IMR-90 (cell line): ENCODE results near the gene RNF31. TPM values are rescaled to one million over a fixed set of nuclear protein-coding genes. Genes with fewer than 3 reads are reported as not detected.

Experiments used
- ATAC-seq: fragments of 200-7000 bp; cut with Tn5 transposase; 2 replicates; pipeline ENCODE4 v1.9.1; 2020; ENCODE audit warnings: low read depth, mild to moderate bottlenecking, moderate library complexity
- BruUV-seq: library from RNA; stranded (reverse); fragments of 400-500 nt; replicated peaks from 2 replicates; lab custom pipeline; 2021; lab: Mats Ljungman, UMichigan
- CTCF ChIA-PET: fragments of 300-600 bp; formaldehyde crosslinking; extraction: SDS; loops from one replicate; lab custom pipeline; 2021; ENCODE audit warnings: antibody characterized with exemption; lab: Yijun Ruan, JAX
- POLR2A ChIA-PET: fragments of 300-600 bp; sonication (Branson Sonifier 250); formaldehyde crosslinking; loops from one replicate; lab custom pipeline; 2022; ENCODE audit warnings: antibody characterized with exemption; ENCODE audit not compliant: unreplicated experiment; lab: Charles Lee
- DNase-seq: peaks from one replicate; pipeline ENCODE4 v3.0.0; 2013
- H2AFZ ChIP-seq: replicated peaks from 2 replicates; pipeline ENCODE3; 2013; ENCODE audit warnings: low read length, mild to moderate bottlenecking; ENCODE audit not compliant: poor library complexity
- H2AK5ac ChIP-seq: 2 replicates; pipeline ENCODE4 v1.6.1; 2013; ENCODE audit warnings: low read depth, low read length, inconsistent platforms
- H2AK9ac ChIP-seq: replicated peaks from 2 replicates; pipeline ENCODE3; 2013; ENCODE audit warnings: mild to moderate bottlenecking, low read depth, low read length, moderate library complexity; ENCODE audit not compliant: poor library complexity
- H2BK120ac ChIP-seq: 2 replicates; pipeline ENCODE4 v1.6.1; 2013; ENCODE audit warnings: low read depth, low read length, inconsistent platforms
- H2BK15ac ChIP-seq: 3 replicates; pipeline ENCODE4 v1.6.1; 2013; ENCODE audit warnings: low read depth, low read length, inconsistent platforms
- H2BK20ac ChIP-seq: 2 replicates; pipeline ENCODE4 v1.6.1; 2013; ENCODE audit warnings: low read depth, mild to moderate bottlenecking, inconsistent platforms, low read length, moderate library complexity
- H2BK5ac ChIP-seq: 2 replicates; pipeline ENCODE4 v1.6.1; 2013; ENCODE audit warnings: mild to moderate bottlenecking, low read depth, low read length, inconsistent platforms; ENCODE audit not compliant: poor library complexity, severe bottlenecking
- H3K14ac ChIP-seq: replicated peaks from 2 replicates; pipeline ENCODE4 v1.6.1; 2013; ENCODE audit warnings: low read depth, low read length, inconsistent platforms
- H3K18ac ChIP-seq: 2 replicates; pipeline ENCODE4 v1.6.1; 2013; ENCODE audit warnings: low read depth, low read length, control low read depth
- H3K23ac ChIP-seq: 2 replicates; pipeline ENCODE4 v1.6.1; 2013; ENCODE audit warnings: low read depth, low read length, inconsistent platforms
- H3K27ac ChIP-seq: 2 replicates; pipeline ENCODE4 v1.5.1; 2013; ENCODE audit warnings: mild to moderate bottlenecking, control low read depth, low read length; ENCODE audit not compliant: insufficient read depth
- H3K27me3 ChIP-seq: 2 replicates; pipeline ENCODE4 v1.6.1; 2013; ENCODE audit warnings: low read length; ENCODE audit not compliant: control insufficient read depth, insufficient read depth
- H3K36me3 ChIP-seq: 2 replicates; pipeline ENCODE4 v1.6.1; 2013; ENCODE audit warnings: low read length, mixed read lengths; ENCODE audit not compliant: control insufficient read depth, insufficient read depth
- H3K4ac ChIP-seq: 2 replicates; pipeline ENCODE4 v1.6.1; 2013; ENCODE audit warnings: low read depth, low read length, inconsistent platforms
- H3K4me1 ChIP-seq: 2 replicates; pipeline ENCODE4 v1.6.1; 2013; ENCODE audit warnings: low read length, mixed read lengths; ENCODE audit not compliant: control insufficient read depth, insufficient read depth
- H3K4me2 ChIP-seq: 2 replicates; pipeline ENCODE4 v1.6.1; 2013; ENCODE audit warnings: low read depth, mild to moderate bottlenecking, control low read depth, low read length, moderate library complexity
- H3K4me3 ChIP-seq: 2 replicates; pipeline ENCODE4 v1.5.1; 2013; ENCODE audit warnings: low read depth, mild to moderate bottlenecking, control low read depth, low read length, moderate library complexity; ENCODE audit not compliant: insufficient read depth
- H3K56ac ChIP-seq: 2 replicates; pipeline ENCODE4 v1.6.1; 2013; ENCODE audit warnings: low read length, inconsistent platforms; ENCODE audit not compliant: insufficient read depth; ENCODE audit errors: extremely low read depth
- H3K79me1 ChIP-seq, 2 experiments: 2 replicates each; pipeline ENCODE4 v1.6.1; 2013; ENCODE audit warnings: low read length in 2 of 2, inconsistent platforms in 1 of 2, low read depth in 1 of 2
- H3K9ac ChIP-seq: 2 replicates; pipeline ENCODE4 v1.6.1; 2013; ENCODE audit warnings: low read depth, low read length, control low read depth
- H3K9me1 ChIP-seq: 2 replicates; pipeline ENCODE4 v1.6.1; 2013; ENCODE audit warnings: low read length, inconsistent platforms; ENCODE audit not compliant: insufficient read depth
- H3K9me3 ChIP-seq: 2 replicates; pipeline ENCODE4 v1.6.1; 2013; ENCODE audit warnings: low read length; ENCODE audit not compliant: control insufficient read depth, insufficient read depth
- H4K20me1 ChIP-seq: 2 replicates; pipeline ENCODE4 v1.6.1; 2013; ENCODE audit warnings: low read length, inconsistent platforms; ENCODE audit not compliant: insufficient read depth
- H4K5ac ChIP-seq: 2 replicates; pipeline ENCODE4 v1.6.1; 2013; ENCODE audit warnings: mild to moderate bottlenecking, low read depth, low read length, control low read depth
- H4K8ac ChIP-seq, 2 experiments: 2 replicates each; pipeline ENCODE4 v1.6.1; 2013; ENCODE audit warnings: low read depth in 2 of 2, low read length in 2 of 2, control low read depth in 1 of 2, inconsistent platforms in 1 of 2
- H4K91ac ChIP-seq: 2 replicates; pipeline ENCODE4 v1.6.1; 2013; ENCODE audit warnings: low read depth, low read length, inconsistent platforms; ENCODE audit not compliant: insufficient read depth
- CTCF ChIP-seq: conservative IDR thresholded peaks from 2 replicates; pipeline ENCODE4 v1.5.1; 2012; ENCODE audit warnings: mild to moderate bottlenecking, low read depth, low read length, improper control_type of control experiment
- MAFK ChIP-seq: IDR thresholded peaks from 2 replicates; pipeline ENCODE4 v1.6.1; 2012; ENCODE audit warnings: low read depth, low read length, improper control_type of control experiment
- RAD21 ChIP-seq: IDR thresholded peaks from 2 replicates; pipeline ENCODE4 v1.6.1; 2012; ENCODE audit warnings: low read length, improper control_type of control experiment
- RCOR1 ChIP-seq: IDR thresholded peaks from 2 replicates; pipeline ENCODE4 v1.6.1; 2012; ENCODE audit warnings: mild to moderate bottlenecking, low read length, improper control_type of control experiment; ENCODE audit not compliant: insufficient replicate concordance
- RFX5 ChIP-seq: IDR thresholded peaks from 2 replicates; pipeline ENCODE4 v1.8.0; 2012; ENCODE audit warnings: low read depth, mild to moderate bottlenecking, low read length, moderate library complexity
- SMC3 ChIP-seq: fragments of 150-350 bp; IDR thresholded peaks from 2 replicates; pipeline ENCODE4 v1.6.1; 2016; ENCODE audit warnings: low read depth, mild to moderate bottlenecking, antibody characterized with exemption, low read length, moderate library complexity
- USF2 ChIP-seq: fragments of 150-350 bp; IDR thresholded peaks from 2 replicates; pipeline ENCODE4 v1.6.1; 2017; ENCODE audit warnings: mild to moderate bottlenecking, antibody characterized with exemption, low read length, low read depth
- WGBS, 2 experiments: methylation state at CpG; one replicate each; pipeline versions ENCODE4 v1.1.5 to v1.1.7; 2013; ENCODE audit warnings: missing lambda C conversion rate in 2 of 2; ENCODE audit not compliant: insufficient read length in 1 of 2; ENCODE audit errors: extremely low coverage in 2 of 2; 5-methylcytosine and 5-hydroxymethylcytosine counted together
- dilution Hi-C: fragments of 300-500 bp; cut with HindIII; formaldehyde crosslinking; loops from one replicate; pipeline ENCODE4 v1.14.3; 2018; ENCODE audit warnings: low sequenced_read_pairs; ENCODE audit not compliant: unreplicated experiment
- in situ Hi-C: fragments of 300-500 bp; cut with MboI; formaldehyde crosslinking; loops from 3 replicates; pipeline ENCODE4 v1.14.3; 2019; ENCODE audit warnings: low sequenced_read_pairs, inconsistent platforms, mixed read lengths
- intact Hi-C: fragments of 100-400 bp; cut with micrococcal nuclease; formaldehyde crosslinking; loops from 2 replicates; pipeline ENCODE4 v1.10.0; 2022
- polyA plus RNA-seq, 3 experiments: library from polyadenylated mRNA; depleted of rRNA; stranded (reverse); fragments of >200 nt; gene quantifications; 2 replicates each; pipeline ENCODE4 v1.2.3, GENCODE V29; 2012; ENCODE audit warnings: low replicate concordance in 1 of 3
- total RNA-seq: library from RNA; depleted of rRNA; stranded (reverse); fragments of >200 nt; gene quantifications from 2 replicates; pipeline ENCODE4 v1.2.3, GENCODE V29; 2012

Gene RNF31
- total and polyA plus RNA-seq, 2 of the 4 experiments (the other 2 are of a cell fraction), result 31.6 to 37.5 TPM

GRCh38 chr14:24135584-24135833 lies 11.8 kb upstream of the RNF31 start:
- CTCF ChIA-PET, result interaction anchor here (0.9 to 1.5 kb wide), 3 partner anchors 8 to 78 kb away, joined by 3 to 4 read pairs (median 3); no protein-coding TSS in a partner anchor
- H4K8ac ChIP-seq, result peak overlapping the region in 1 of 2 experiments; percentile 20; a peak in 2 of 4 replicates
- no peaks in the 10 kb centered on the region for H3K9me3 ChIP-seq
- dilution Hi-C loops, result no loop called here
- H3K23ac ChIP-seq, result peak overlapping the region; percentile 12; the same call in 1 of the 2 replicates
- H3K9ac ChIP-seq, result peak overlapping the region; percentile 13; the same call in 1 of the 2 replicates
- H2BK15ac ChIP-seq, result no peak overlapping the region
- peaks cover 11% of the 10 kb centered on the region for H3K4me1 ChIP-seq
- H4K91ac ChIP-seq, result peak overlapping the region; percentile 61
- H3K56ac ChIP-seq, result peak overlapping the region; percentile 64; the same call in 1 of the 2 replicates
- peak overlapping the region; percentile 99 for H2AFZ ChIP-seq
- in situ Hi-C loops, result loop anchor here (10.0 to 25.0 kb wide), 3 partner anchors 299 to 1048 kb away; partner anchors contain the start of genes ACIN1, BCL2L2, C14orf119 and PABPN1
- WGBS, 2 experiments, result 0% methylated on average over 4 of the region's 9 CpGs; no CpG with 5 or more reads in 1 of the 2 experiments
- H3K4ac ChIP-seq, result 0 out of 2 replicates have a peak overlapping the region, but pooled peaks have one; percentile 51
- H3K79me1 ChIP-seq, result peaks cover 17 to 38% of the 10 kb centered on the region in 2 experiments; a peak in 3 of 4 replicates
- TF ChIP-seq SMC3, result no peak
- no peak for TF ChIP-seq USF2
- TF ChIP-seq RFX5, result no peak
- no peak for TF ChIP-seq RAD21
- no peak for TF ChIP-seq MAFK
- TF ChIP-seq CTCF, result no peak
- TF ChIP-seq RCOR1, result no peak
- H4K5ac ChIP-seq, result no peak overlapping the region
- H3K27me3 ChIP-seq, result no peaks in the 10 kb centered on the region
- no peak overlapping the region for H2BK5ac ChIP-seq
- no TSS peak for BruUV-seq
- H3K9me1 ChIP-seq, result peaks cover 19% of the 10 kb centered on the region
- H3K4me2 ChIP-seq, result peak overlapping the region; percentile 87
- H3K36me3 ChIP-seq, result peaks cover 23% of the 10 kb centered on the region
- H2AK9ac ChIP-seq, result peak overlapping the region; percentile 82
- no peak overlapping the region; the same call in 1 of the 2 replicates for H2AK5ac ChIP-seq
- H2BK120ac ChIP-seq, result no peak overlapping the region
- H3K4me3 ChIP-seq, result peak overlapping the region; percentile 97
- POLR2A ChIA-PET, result no interaction called here
- intact Hi-C loops, result no loop called here
- ATAC-seq, result no peak
- DNase-seq, result no peak
- H3K18ac ChIP-seq, result no peak overlapping the region
- peak overlapping the region; percentile 5; the same call in 1 of the 2 replicates for H3K27ac ChIP-seq
- H3K14ac ChIP-seq, result peak overlapping the region; percentile 73; the same call in 1 of the 2 replicates
- H2BK20ac ChIP-seq, result no peak overlapping the region
- H4K20me1 ChIP-seq, result peaks cover 11% of the 10 kb centered on the region; the same call in 1 of the 2 replicates
